Spinal cord (tissue), 10 donors: Measurements from ENCODE around the gene ZBED4. TPM values are rescaled to one million over a fixed set of nuclear protein-coding genes. Genes with fewer than 3 reads are reported as not detected.

ENCODE experiments used
- DNase-seq, 6 donors: peaks; one replicate each; pipeline versions ENCODE4 v3.0.0 to v3.0.0-alpha.2; 2013 to 2015; ENCODE audit warnings: low spot score in 6 of 6, low read depth in 4 of 6
- H3K27ac ChIP-seq: one replicate; pipeline ENCODE4 v1.5.1; 2013; ENCODE audit warnings: low read depth, low read length, control low read depth
- H3K27me3 ChIP-seq: one replicate; pipeline ENCODE4 v1.6.1; 2013; ENCODE audit warnings: low read length; ENCODE audit not compliant: control insufficient read depth, insufficient read depth
- H3K36me3 ChIP-seq: one replicate; pipeline ENCODE4 v1.6.1; 2013; ENCODE audit warnings: low read length; ENCODE audit not compliant: control insufficient read depth, insufficient read depth
- H3K4me1 ChIP-seq: one replicate; pipeline ENCODE4 v1.6.1; 2013; ENCODE audit warnings: low read length; ENCODE audit not compliant: control insufficient read depth, insufficient read depth
- H3K4me3 ChIP-seq: one replicate; pipeline ENCODE4 v1.5.1; 2013; ENCODE audit warnings: low read depth, low read length, control low read depth
- H3K9me3 ChIP-seq: one replicate; pipeline ENCODE4 v1.6.1; 2013; ENCODE audit warnings: low read length; ENCODE audit not compliant: control insufficient read depth, insufficient read depth
- WGBS: methylation state at CpG from one replicate; pipeline ENCODE4 v1.1.5; 2013; ENCODE audit warnings: missing lambda C conversion rate; ENCODE audit not compliant: insufficient coverage; 5-methylcytosine and 5-hydroxymethylcytosine counted together
- polyA plus RNA-seq, 2 donors: library from polyadenylated mRNA; unstranded; fragments of 120-200 nt; gene quantifications; one replicate each; pipeline ENCODE4 v1.2.1, GENCODE V29; 2013; ENCODE audit not compliant: insufficient read length in 2 of 2
- total RNA-seq, 2 donors: library from RNA; depleted of rRNA in 1 of 2; stranded (reverse); fragments of 120-200 nt in 1 of 2; fragments of >200 nt in 1 of 2; gene quantifications; one replicate each; pipeline versions ENCODE4 v1.2.3 to v1.2.4, GENCODE V29; 2013 to 2014
- donor health status: healthy.

The ZBED4 gene
- total and polyA plus RNA-seq, 4 donors = 8.5 to 15.6 (median 11.8) TPM

DNA sequence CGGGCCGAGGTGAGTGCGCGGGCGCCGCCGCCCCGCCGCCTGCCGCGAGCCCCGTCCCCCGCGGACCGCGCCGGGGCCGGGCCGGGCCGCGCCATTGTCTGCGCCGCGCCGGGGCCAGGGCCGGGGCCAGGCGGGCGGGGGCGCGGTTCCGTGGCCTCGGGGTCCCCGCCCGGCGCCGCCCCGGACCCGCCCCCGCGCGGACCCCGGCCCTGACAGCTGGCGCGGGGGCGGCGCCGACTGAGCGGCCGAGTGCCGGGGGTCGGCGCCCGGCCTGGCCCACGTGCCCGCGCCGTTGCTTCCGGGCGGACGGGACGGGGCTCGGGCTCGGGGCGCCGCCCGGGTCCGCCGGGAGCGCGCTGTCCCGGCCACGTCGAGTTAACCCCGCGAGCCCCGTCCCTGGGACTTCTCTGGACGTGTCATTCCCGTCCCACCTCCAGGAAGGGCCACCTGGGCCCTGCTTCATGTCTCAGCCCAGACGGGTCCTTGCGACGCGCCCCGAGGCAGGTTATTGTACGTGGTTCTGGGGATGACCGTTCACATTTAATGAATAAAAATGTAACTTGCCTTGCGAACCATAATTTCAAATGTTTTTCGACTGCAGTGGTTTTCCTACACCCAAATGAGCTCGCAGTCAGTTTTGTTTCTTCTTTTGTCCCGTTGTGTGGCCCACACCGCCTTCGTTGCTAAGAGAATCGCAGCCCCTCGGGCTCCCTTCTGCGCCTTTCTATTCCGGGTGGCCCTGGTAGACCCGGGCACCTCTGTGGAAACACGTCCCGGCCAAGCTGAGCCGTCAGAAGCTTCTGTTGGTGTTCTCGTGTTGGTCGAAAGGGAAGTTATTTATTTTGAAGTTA lies 562 bp downstream of the ZBED4 start:
- peak in 5 of 6 donors; percentile 14 to 67 (median 24) for DNase-seq
- peaks cover 39% of the 10 kb centered on the region for H3K4me1 ChIP-seq
- peak overlapping the region; percentile 69 for H3K27ac ChIP-seq
- WGBS = under 1% methylated on average over 98 of the region's 101 CpGs
- peak overlapping the region; percentile 66 for H3K4me3 ChIP-seq
- H3K27me3 ChIP-seq = peaks cover 26% of the 10 kb centered on the region
- no peaks in the 10 kb centered on the region for H3K9me3 ChIP-seq
- peaks cover 23% of the 10 kb centered on the region for H3K36me3 ChIP-seq

DNA sequence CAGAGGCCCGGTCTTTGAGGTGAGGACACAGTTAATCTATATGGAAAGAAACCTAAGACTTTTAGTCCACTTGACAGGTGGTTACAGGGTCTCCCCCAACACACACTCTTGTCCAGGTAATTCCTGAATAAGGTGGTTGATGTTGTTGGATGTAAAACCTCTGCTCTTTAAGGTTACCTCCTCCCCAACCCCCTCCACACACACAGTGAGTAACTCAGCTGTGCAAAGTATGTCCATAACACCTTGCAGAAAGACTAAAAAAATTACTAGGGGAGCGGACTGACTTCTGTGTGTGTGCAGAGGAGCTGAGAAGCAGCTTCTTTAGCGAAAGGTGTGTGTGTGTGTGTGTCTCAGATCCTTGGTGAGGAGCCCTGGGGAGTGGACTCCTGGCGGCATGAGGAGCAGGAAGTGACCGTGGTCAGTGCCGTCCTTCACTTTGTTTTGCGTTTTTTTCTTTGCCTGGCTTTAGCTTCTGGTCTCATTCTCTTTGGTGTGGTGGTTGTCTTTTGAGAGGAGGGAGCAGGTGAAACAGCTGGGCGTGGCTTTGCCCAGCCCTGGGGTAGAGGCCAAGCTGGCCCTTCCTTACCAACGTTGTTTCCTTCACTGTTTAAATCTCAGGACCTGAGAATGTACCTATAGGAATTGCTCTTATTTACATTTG lies 1.7 kb downstream of the ZBED4 start:
- no peak overlapping the region for H3K27ac ChIP-seq
- H3K36me3 ChIP-seq = peaks cover 23% of the 10 kb centered on the region
- peaks cover 29% of the 10 kb centered on the region for H3K4me1 ChIP-seq
- peaks cover 15% of the 10 kb centered on the region for H3K27me3 ChIP-seq
- 46% methylated on average over 7 of the region's 9 CpGs for WGBS
- DNase-seq = no peak
- no peak overlapping the region for H3K4me3 ChIP-seq
- H3K9me3 ChIP-seq = no peaks in the 10 kb centered on the region

DNA sequence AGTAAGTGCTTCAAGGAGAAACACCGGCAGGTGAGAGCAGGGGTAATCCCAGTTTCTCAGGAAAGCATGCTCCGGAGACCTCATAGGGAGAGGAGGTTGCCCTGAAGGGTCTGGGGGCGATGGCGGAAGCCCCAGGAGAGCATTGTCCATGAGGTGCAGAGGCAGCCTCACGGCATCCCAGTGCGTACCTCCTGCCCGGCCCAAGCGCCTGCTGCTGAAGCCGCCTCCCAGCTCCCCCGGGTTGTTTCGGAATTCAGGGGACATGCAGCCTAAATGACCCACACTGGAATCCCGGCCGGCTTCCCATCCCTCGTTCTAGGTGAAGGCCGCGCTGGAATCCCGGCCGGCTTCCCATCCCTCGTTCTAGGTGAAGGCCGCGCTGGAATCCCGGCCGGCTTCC lies 2.7 kb downstream of the ZBED4 start:
- Histone ChIP-seq H3K9me3 (no peaks in the 10 kb centered on the region), H3K27ac (no peak overlapping the region), H3K36me3 (peaks cover 23% of the 10 kb centered on the region), H3K27me3 (peaks cover 5% of the 10 kb centered on the region), H3K4me3 (no peak overlapping the region), H3K4me1 (peaks cover 29% of the 10 kb centered on the region)
- WGBS = 86% methylated on average over 4 of the region's 23 CpGs
- DNase-seq = no peak

DNA sequence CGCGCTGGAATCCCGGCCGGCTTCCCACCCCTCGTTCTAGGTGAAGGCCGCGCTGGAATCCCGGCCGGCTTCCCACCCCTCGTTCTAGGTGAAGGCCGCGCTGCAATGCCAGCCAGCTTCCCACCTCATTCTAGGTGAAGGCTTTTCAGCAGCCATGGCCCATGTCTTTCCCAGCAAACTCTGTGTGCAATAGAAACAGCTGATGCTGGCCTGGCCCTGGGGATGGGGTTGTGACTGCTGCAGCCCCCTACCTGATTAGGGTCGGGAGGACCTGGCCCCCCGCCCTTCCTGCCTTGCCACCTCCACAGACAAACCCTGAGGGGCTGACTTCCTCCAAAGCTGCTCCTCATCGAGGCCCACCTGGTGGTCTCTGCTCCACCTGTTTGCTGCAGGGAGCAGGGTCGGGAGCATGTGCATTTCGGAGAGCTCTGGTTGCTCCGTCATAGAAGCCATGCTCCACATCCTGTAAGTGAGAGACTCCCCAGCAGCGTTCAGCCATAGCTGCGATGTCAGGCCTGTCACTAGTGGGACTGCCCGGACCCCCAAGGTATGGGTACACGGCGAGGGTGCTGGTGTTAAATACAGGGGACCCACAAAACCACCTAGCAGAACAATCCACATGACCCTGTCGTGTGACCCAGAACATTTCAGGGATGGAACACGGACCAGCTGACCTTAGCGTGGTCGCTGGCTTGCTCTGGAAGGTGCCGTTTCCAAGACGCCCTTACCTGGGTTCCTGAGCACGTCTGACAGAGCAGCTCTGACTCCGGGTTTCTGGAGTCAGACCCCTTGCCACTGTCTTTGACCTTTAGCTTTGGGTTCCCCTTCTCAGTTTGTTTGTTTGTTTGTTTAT lies 3.3 kb downstream of the ZBED4 start:
- 94% methylated on average over 20 of the region's 31 CpGs for WGBS
- Histone ChIP-seq H3K4me1 (peaks cover 29% of the 10 kb centered on the region), H3K27me3 (no peaks in the 10 kb centered on the region), H3K9me3 (no peaks in the 10 kb centered on the region), H3K36me3 (peaks cover 23% of the 10 kb centered on the region), H3K27ac (no peak overlapping the region), H3K4me3 (no peak overlapping the region)
- no peak for DNase-seq

DNA sequence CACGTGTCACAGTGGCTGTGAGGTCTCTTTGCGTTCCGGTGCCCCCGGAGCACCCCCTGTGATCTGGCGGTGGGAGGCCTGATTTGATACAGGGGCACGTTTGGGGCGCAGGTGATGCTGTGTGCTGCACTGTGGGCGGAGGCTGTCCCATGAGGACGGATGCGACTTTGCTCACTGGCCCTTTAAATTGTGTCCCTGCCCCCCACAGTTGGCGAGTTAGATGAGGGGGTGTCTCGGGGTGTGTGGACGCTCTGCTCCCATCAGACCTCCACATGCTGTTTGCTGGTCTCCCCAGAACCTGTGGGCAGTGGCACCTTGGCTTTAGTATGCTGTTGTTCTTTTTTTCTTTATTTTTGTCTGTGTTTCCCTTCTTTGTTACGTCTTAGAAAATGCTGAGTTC lies 5.2 kb downstream of the ZBED4 start:
- Histone ChIP-seq H3K27me3 (no peaks in the 10 kb centered on the region), H3K4me1 (peaks cover 23% of the 10 kb centered on the region), H3K9me3 (no peaks in the 10 kb centered on the region), H3K36me3 (peaks cover 23% of the 10 kb centered on the region), H3K27ac (no peak overlapping the region), H3K4me3 (no peak overlapping the region)
- WGBS = 89% methylated on average over 11 of the region's 14 CpGs
- no peak for DNase-seq

DNA sequence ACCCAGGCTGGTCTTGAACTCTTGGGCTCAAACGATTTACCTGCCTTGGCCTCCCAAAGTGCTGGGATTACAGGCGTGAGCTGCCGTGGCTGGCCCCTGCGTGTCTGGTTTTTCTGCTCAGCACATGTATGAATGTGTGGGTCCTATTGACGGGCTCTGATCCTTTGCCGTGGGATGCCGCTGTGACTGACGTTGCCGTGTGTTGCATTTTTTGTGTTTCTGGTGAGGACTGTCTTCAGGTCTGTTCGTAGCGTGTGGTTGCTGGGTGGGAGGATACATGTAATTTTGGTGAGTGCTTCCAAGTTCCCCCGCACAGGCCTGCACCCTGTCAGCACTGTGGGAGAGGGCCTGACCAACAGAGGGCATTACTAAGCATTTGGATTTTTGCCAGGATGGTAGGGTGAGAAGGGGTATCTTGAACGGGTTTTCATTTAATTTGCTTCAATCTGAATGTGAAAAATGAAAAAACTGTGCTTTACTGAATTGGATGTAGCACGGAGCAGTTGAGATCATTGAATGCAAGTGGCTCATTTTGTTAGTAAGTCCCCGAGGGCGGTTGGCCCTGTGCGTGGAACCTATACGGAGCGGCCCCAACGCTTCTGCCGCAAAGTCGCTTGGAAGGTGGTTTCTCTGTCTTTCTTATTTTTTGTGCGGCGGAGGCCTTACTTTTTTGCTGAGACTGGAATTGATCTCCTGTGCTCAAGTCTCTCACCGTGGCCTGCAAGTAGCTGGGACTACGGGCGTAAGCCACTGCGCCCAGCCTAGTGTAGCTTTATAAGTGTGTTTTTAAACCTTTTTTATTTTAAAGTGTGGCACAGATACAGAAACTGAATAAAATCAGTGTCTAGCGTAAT lies 8.2 kb downstream of the ZBED4 start:
- H3K9me3 ChIP-seq = peaks cover 1% of the 10 kb centered on the region
- WGBS = 96% methylated on average over 25 of the region's 29 CpGs
- no peaks in the 10 kb centered on the region for H3K27me3 ChIP-seq
- H3K4me1 ChIP-seq = peaks cover 3% of the 10 kb centered on the region
- DNase-seq = no peak
- no peak overlapping the region for H3K27ac ChIP-seq
- H3K4me3 ChIP-seq = no peak overlapping the region
- peaks cover 16% of the 10 kb centered on the region for H3K36me3 ChIP-seq

DNA sequence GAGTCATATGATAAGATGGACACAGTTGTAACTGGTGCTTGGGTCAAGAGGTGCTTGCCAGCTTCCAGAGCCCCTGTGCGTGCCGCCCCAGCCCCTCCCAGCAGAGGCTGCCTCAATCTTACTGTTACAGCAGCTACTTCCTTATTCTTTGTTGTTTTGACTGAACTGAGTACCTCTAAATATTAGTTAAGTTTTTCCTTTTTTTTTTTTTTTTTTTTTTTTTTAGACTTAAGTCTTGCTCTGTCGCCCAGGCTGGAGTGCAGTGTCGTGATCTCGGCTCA lies 8.8 kb downstream of the ZBED4 start:
- no peaks in the 10 kb centered on the region for H3K4me1 ChIP-seq
- peaks cover 10% of the 10 kb centered on the region for H3K36me3 ChIP-seq
- no peak overlapping the region for H3K27ac ChIP-seq
- no peak for DNase-seq
- H3K27me3 ChIP-seq = no peaks in the 10 kb centered on the region
- WGBS = no CpG with 5 or more reads among the region's 5 CpGs
- H3K9me3 ChIP-seq = peaks cover 1% of the 10 kb centered on the region
- no peak overlapping the region for H3K4me3 ChIP-seq

DNA sequence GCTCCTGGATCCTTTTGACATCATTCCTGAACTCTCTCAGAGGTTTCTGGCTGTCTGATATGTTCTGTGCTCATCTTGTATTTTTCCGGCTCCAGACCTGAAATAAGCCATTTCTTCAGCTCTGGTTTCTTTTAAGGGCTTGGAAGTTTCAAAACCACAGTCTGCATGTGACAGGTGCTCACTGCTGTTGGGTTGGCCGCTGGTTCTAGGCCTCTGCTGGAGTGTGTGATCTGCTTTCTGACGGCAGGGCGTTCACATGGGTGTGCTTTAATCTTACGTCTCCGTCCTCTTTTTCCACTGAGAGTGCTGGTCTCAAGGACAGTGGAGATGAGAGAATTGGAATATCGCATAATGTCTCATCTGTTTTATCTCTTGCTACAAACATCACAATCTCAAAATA lies 10.3 kb downstream of the ZBED4 start:
- no peaks in the 10 kb centered on the region for H3K36me3 ChIP-seq
- no peaks in the 10 kb centered on the region for H3K27me3 ChIP-seq
- H3K4me1 ChIP-seq = no peaks in the 10 kb centered on the region
- no peak for DNase-seq
- H3K9me3 ChIP-seq = peaks cover 1% of the 10 kb centered on the region
- WGBS = no CpG with 5 or more reads among the region's 7 CpGs
- H3K27ac ChIP-seq = no peak overlapping the region
- H3K4me3 ChIP-seq = no peak overlapping the region

DNA sequence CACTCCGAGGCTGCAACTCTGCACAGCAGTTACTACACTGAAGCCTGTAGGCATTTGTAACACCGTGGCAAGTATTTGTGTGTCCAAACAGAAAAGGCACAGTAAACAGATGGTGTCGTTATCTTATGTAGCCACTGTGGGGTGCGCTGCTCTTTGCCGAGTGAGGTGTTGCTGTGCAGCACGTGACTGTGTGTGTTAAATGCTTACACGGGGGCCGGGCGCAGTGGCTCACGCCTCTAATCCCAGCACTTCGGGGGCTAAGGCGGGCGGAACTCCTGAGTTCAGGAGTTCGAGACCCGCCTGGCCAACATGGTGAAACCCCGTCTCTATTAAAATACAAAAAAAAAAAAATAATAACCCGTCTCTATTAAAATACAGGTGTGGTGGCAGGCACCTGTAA lies 11.5 kb downstream of the ZBED4 start:
- Histone ChIP-seq H3K9me3 (peaks cover 6% of the 10 kb centered on the region), H3K4me1 (no peaks in the 10 kb centered on the region), H3K27ac (no peak overlapping the region), H3K27me3 (no peaks in the 10 kb centered on the region), H3K4me3 (no peak overlapping the region), H3K36me3 (peaks cover 3% of the 10 kb centered on the region)
- WGBS = 85% methylated on average over 9 of the region's 17 CpGs
- DNase-seq = no peak
